Bronchial epithelial cell (primary cell): ENCODE data around the gene DCUN1D1. TPM values are rescaled to one million over a fixed set of nuclear protein-coding genes. Genes with fewer than 3 reads are reported as not detected.

Experiments used
- DNase-seq: peaks from one replicate; pipeline ENCODE4 v3.0.0-alpha.2; 2010; ENCODE audit warnings: low read depth
- FAIRE-seq: peaks from 2 replicates; lab custom pipeline; 2011; peaks lifted over from hg19 to GRCh38; lab: Jason Lieb, UNC
- H3K27me3 ChIP-seq: 2 replicates; pipeline ENCODE4 v1.5.1; 2011; ENCODE audit warnings: low read length; ENCODE audit not compliant: control insufficient read depth, insufficient read depth
- H3K36me3 ChIP-seq: 2 replicates; pipeline ENCODE4 v1.5.1; 2011; ENCODE audit warnings: low read length; ENCODE audit not compliant: control insufficient read depth, insufficient read depth
- H3K4me3 ChIP-seq: 2 replicates; pipeline ENCODE4 v1.5.1; 2011; ENCODE audit warnings: mild to moderate bottlenecking, low read depth, low read length, control low read depth
- CTCF ChIP-seq: IDR thresholded peaks from 2 replicates; pipeline ENCODE4 v1.5.1; 2011; ENCODE audit warnings: mild to moderate bottlenecking, moderate library complexity, low read length, control low read depth, inconsistent platforms; ENCODE audit not compliant: insufficient read depth, severe bottlenecking
- total RNA-seq: library from RNA; depleted of rRNA; stranded (reverse); fragments of >200 nt; gene quantifications from 2 replicates; pipeline ENCODE4 v1.2.1, GENCODE V29; 2014

Gene DCUN1D1
- total RNA-seq, 1 donor from 2014 or later: 26.1 TPM

GRCh38 chr3:182910936-182911781 lies 69.2 kb downstream of the DCUN1D1 start:
- H3K4me3 ChIP-seq: no peak overlapping the region
- no peaks in the 10 kb centered on the region for H3K27me3 ChIP-seq
- FAIRE-seq (no peak), DNase-seq (no peak)
- TF ChIP-seq CTCF: no peak
- H3K36me3 ChIP-seq: peaks cover 6% of the 10 kb centered on the region

- TF ChIP-seq CTCF: peak; percentile 40
- no peaks in the 10 kb centered on the region for H3K27me3 ChIP-seq
- FAIRE-seq (no peak), DNase-seq (peak; percentile 32)
- H3K36me3 ChIP-seq: peaks cover 6% of the 10 kb centered on the region
- H3K4me3 ChIP-seq: no peak overlapping the region
These were observed 70.9 kb downstream of the DCUN1D1 start for GRCh38 chr3:182909318-182910040.

GRCh38 chr3:182908471-182908870 lies 71.9 kb downstream of the DCUN1D1 start:
- TF ChIP-seq CTCF: no peak
- DNase-seq (no peak), FAIRE-seq (no peak)
- Histone ChIP-seq H3K36me3 (peaks cover 4% of the 10 kb centered on the region), H3K27me3 (no peaks in the 10 kb centered on the region), H3K4me3 (no peak overlapping the region)

GRCh38 chr3:182906036-182906435 lies 74.3 kb downstream of the DCUN1D1 start:
- no peaks in the 10 kb centered on the region for H3K27me3 ChIP-seq
- FAIRE-seq (no peak), DNase-seq (no peak)
- peaks cover 6% of the 10 kb centered on the region for H3K36me3 ChIP-seq
- no peak overlapping the region for H3K4me3 ChIP-seq
- no peak for TF ChIP-seq CTCF

- Histone ChIP-seq H3K27me3 (no peaks in the 10 kb centered on the region), H3K36me3 (peaks cover 6% of the 10 kb centered on the region), H3K4me3 (no peak overlapping the region)
- no peak for FAIRE-seq
- no peak for TF ChIP-seq CTCF
- DNase-seq: no peak
These were observed 74.7 kb downstream of the DCUN1D1 start for GRCh38 chr3:182905623-182906022.
